Right lobe of liver (tissue), 4 donors: ENCODE measurements around the gene ZNF786.

Experiments used
- POLR2A ChIP-seq: fragments of 450-650 bp; IDR thresholded peaks from one replicate; pipeline ENCODE4 v1.6.1; 2017; ENCODE audit warnings: antibody characterized with exemption, mild to moderate bottlenecking
- TF ChIP-seq, protein P1 (sequence below), 4 donors: fragments of 200-600 bp in 3 of 4; fragments of 450-650 bp in 1 of 4; IDR thresholded peaks; one replicate each; pipeline versions ENCODE4 v1.5.1 to v1.8.0; 2016 to 2022; ENCODE audit warnings: antibody characterized with exemption in 4 of 4, mild to moderate bottlenecking in 2 of 4
- donor health status: DM: no; HTN: no; CAD: no.
- donor health status: DM: no; HTN: no; CAD: no.
- donor health status: DM: no; HTN: yes; CAD: no.

DNA sequence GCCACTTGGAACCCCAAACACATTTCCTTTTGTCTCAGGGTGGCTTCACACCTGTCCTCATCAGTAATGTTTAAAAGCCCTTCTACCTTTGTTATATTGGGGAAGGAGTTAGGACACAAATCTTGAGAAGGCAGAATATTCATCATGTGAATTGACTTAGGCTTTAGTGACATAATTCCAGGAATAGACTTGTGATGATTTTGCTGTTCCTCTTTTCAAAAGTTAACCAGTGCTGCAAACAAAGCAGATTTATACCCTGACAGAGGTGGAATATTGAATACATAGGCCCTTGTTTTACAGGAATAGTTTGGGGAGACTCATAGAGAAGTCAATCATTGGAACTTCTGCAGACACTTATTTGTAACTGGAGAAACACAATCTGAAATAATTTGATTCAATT lies 27.0 kb downstream of the ZNF786 start:
- TF ChIP-seq, protein P1, sequence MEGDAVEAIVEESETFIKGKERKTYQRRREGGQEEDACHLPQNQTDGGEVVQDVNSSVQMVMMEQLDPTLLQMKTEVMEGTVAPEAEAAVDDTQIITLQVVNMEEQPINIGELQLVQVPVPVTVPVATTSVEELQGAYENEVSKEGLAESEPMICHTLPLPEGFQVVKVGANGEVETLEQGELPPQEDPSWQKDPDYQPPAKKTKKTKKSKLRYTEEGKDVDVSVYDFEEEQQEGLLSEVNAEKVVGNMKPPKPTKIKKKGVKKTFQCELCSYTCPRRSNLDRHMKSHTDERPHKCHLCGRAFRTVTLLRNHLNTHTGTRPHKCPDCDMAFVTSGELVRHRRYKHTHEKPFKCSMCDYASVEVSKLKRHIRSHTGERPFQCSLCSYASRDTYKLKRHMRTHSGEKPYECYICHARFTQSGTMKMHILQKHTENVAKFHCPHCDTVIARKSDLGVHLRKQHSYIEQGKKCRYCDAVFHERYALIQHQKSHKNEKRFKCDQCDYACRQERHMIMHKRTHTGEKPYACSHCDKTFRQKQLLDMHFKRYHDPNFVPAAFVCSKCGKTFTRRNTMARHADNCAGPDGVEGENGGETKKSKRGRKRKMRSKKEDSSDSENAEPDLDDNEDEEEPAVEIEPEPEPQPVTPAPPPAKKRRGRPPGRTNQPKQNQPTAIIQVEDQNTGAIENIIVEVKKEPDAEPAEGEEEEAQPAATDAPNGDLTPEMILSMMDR (IDR thresholded peaks at IDR 0.05) = no peak
- TF ChIP-seq POLR2A = no peak
